Peyer's patch (tissue), 4 donors: Measurements from ENCODE around the gene RNU11. TPM values are rescaled to one million over a fixed set of nuclear protein-coding genes. Genes with fewer than 3 reads are reported as not detected.
A peak's percentile ranks its signal among the peaks of the same experiment; 100 is the strongest.

Experiments used
- DNase-seq, 3 donors: peaks; one replicate each; pipeline ENCODE4 v3.0.0-alpha.2; 2017 to 2019
- H3K27ac ChIP-seq, 4 donors: fragments of 200-600 bp; sonication (generic); one replicate each; pipeline ENCODE4 v1.5.1; 2016 to 2019
- H3K27me3 ChIP-seq, 2 donors: fragments of 200-600 bp; sonication (generic); one replicate each; pipeline ENCODE4 v1.5.1; 2019
- H3K36me3 ChIP-seq, 3 donors: fragments of 200-600 bp; sonication (generic); one replicate each; pipeline ENCODE4 v1.5.1; 2016 to 2019
- H3K4me1 ChIP-seq, 4 donors: fragments of 200-600 bp; sonication (generic); one replicate each; pipeline ENCODE4 v1.5.1; 2016 to 2019
- H3K4me3 ChIP-seq, 4 donors: fragments of 200-600 bp; sonication (generic); 1 replicate in 3 of 4; 2 replicates in 1 of 4; pipeline ENCODE4 v1.5.1; 2016 to 2019; ENCODE audit warnings: mild to moderate bottlenecking in 1 of 4
- H3K9me3 ChIP-seq, 4 donors: fragments of 200-600 bp; sonication (generic); one replicate each; pipeline ENCODE4 v1.5.1; 2016 to 2019; ENCODE audit warnings: mild to moderate bottlenecking in 1 of 4
- POLR2A ChIP-seq, 2 donors: fragments of 450-650 bp; IDR thresholded peaks; one replicate each; pipeline ENCODE4 v1.5.1; 2017; ENCODE audit warnings: antibody characterized with exemption in 2 of 2, mild to moderate bottlenecking in 2 of 2, moderate library complexity in 2 of 2
- total RNA-seq, 4 donors: library from RNA; depleted of rRNA; stranded (reverse); fragments of >200 nt; gene quantifications; one replicate each; pipeline ENCODE4 v1.1.0, GENCODE V29; 2016
- TF ChIP-seq, protein P1 (sequence below), 6 experiments: fragments of 450-650 bp in 4 of 6; fragments of 200-600 bp in 2 of 6; sonication (generic) in 1 of 6; IDR thresholded peaks; one replicate each; pipeline ENCODE4 v1.5.1; 2017 to 2019; ENCODE audit warnings: antibody characterized with exemption in 6 of 6, mild to moderate bottlenecking in 3 of 6, moderate library complexity in 1 of 6

The RNU11 gene
- total RNA-seq, 4 donors from 2014 or later, result not detected

DNA sequence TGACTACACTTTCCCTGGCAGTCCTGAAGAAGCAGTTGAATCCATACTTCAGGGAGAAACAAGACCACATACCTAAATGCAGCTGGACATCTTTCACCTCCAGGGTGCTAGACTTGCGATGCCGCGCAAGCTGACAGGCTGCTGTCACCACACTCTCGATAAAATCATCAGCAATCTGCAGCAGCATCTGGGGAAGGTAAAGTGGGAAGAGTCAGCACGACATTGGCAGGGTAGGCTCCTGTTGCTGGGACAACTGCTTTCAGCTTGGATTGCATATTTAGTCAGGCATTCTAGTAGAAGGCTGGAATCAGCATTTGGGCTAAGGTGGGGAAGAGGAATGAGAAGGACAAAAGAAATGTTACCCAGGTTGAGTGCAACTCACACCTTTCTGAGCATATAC is 35.2 kb upstream of the RNU11 start:
- Histone ChIP-seq H3K27me3 (no peaks in the 10 kb centered on the region), H3K4me1 (no peaks in the 10 kb centered on the region), H3K27ac (no peak overlapping the region), H3K4me3 (no peak overlapping the region), H3K9me3 (no peaks in the 10 kb centered on the region), H3K36me3 (peaks cover 0 to 95% (median 0%) of the 10 kb centered on the region in 3 donors)
- TF ChIP-seq, protein P1, sequence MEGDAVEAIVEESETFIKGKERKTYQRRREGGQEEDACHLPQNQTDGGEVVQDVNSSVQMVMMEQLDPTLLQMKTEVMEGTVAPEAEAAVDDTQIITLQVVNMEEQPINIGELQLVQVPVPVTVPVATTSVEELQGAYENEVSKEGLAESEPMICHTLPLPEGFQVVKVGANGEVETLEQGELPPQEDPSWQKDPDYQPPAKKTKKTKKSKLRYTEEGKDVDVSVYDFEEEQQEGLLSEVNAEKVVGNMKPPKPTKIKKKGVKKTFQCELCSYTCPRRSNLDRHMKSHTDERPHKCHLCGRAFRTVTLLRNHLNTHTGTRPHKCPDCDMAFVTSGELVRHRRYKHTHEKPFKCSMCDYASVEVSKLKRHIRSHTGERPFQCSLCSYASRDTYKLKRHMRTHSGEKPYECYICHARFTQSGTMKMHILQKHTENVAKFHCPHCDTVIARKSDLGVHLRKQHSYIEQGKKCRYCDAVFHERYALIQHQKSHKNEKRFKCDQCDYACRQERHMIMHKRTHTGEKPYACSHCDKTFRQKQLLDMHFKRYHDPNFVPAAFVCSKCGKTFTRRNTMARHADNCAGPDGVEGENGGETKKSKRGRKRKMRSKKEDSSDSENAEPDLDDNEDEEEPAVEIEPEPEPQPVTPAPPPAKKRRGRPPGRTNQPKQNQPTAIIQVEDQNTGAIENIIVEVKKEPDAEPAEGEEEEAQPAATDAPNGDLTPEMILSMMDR (IDR thresholded peaks at IDR 0.05), result no peak
- TF ChIP-seq POLR2A (IDR thresholded peaks at IDR 0.05), result no peak
- no peak for DNase-seq

DNA sequence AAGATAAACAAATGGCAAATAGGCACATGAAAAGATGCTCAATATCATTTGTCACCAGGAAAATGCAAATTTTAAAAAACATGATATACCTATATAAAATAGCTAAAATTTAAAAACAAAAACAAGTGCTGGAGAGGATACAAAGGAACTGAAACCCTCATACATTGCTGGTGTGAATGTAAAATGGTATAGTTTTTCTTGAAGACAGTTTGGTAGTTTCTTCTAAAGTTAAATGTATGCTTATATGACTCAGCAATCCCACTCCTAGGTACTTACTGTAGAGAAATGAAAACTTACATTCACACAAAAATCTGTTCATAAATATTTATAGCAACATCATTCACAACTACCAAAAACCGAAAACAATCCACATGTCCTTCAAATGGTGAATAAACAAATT is 16.7 kb upstream of the RNU11 start:
- Histone ChIP-seq H3K4me3 (no peak overlapping the region), H3K27ac (no peak overlapping the region), H3K4me1 (no peaks in the 10 kb centered on the region), H3K27me3 (no peaks in the 10 kb centered on the region), H3K36me3 (no peaks in the 10 kb centered on the region), H3K9me3 (no peaks in the 10 kb centered on the region)
- TF ChIP-seq, protein P1 (IDR thresholded peaks at IDR 0.05), result no peak
- TF ChIP-seq POLR2A (IDR thresholded peaks at IDR 0.05), result no peak
- no peak for DNase-seq

DNA sequence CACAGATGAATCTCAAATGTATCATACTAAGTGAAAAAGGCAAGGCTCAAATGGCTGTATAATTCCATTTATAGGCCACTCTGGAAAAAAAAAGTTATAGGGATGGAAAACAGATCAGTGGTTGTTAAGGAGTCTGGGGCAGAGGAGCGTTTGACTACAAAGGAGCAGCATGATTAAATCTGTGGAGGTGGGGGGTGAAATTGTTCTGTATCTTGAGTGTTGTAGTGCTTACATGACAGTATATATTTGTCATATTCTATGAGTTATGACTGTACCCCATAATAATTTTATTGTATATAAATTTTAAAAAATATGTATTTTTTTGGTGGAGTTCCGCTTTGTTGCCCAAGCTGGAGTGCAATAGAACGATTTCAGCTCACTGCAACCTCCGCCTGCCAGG is 15.8 kb upstream of the RNU11 start:
- Histone ChIP-seq H3K27ac (no peak overlapping the region), H3K36me3 (no peaks in the 10 kb centered on the region), H3K4me1 (no peaks in the 10 kb centered on the region), H3K27me3 (no peaks in the 10 kb centered on the region), H3K9me3 (no peaks in the 10 kb centered on the region), H3K4me3 (no peak overlapping the region)
- TF ChIP-seq, protein P1 (IDR thresholded peaks at IDR 0.05), result no peak
- TF ChIP-seq POLR2A (IDR thresholded peaks at IDR 0.05), result no peak
- DNase-seq, result no peak

DNA sequence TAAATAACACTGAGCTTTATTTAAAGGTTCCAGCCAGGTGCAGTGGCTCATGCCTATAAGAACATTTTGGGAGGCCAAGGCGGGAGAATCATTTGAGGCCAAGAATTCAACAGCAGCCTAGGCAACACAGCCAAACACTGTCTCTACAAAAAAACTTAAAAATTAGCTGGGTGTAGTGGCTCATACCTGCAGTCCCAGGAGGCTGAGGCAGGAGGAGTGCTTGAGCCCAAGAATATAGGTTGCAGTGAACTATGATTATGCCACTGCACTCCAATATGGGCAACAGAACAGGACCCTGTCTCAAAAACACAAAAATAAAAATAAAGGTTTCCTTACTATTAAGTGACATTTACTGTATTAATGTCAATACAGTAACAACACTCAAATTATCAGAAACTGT is 7.6 kb upstream of the RNU11 start:
- DNase-seq, result no peak
- Histone ChIP-seq H3K9me3 (no peaks in the 10 kb centered on the region), H3K27me3 (no peaks in the 10 kb centered on the region), H3K4me3 (no peak overlapping the region), H3K36me3 (no peaks in the 10 kb centered on the region), H3K4me1 (peaks cover 0 to 29% (median 3%) of the 10 kb centered on the region in 4 donors), H3K27ac (no peak overlapping the region)
- TF ChIP-seq, protein P1 (IDR thresholded peaks at IDR 0.05), result peak in 4 of 6 experiments; percentile 11 to 37 (median 34)
- no peak for TF ChIP-seq POLR2A (IDR thresholded peaks at IDR 0.05)

DNA sequence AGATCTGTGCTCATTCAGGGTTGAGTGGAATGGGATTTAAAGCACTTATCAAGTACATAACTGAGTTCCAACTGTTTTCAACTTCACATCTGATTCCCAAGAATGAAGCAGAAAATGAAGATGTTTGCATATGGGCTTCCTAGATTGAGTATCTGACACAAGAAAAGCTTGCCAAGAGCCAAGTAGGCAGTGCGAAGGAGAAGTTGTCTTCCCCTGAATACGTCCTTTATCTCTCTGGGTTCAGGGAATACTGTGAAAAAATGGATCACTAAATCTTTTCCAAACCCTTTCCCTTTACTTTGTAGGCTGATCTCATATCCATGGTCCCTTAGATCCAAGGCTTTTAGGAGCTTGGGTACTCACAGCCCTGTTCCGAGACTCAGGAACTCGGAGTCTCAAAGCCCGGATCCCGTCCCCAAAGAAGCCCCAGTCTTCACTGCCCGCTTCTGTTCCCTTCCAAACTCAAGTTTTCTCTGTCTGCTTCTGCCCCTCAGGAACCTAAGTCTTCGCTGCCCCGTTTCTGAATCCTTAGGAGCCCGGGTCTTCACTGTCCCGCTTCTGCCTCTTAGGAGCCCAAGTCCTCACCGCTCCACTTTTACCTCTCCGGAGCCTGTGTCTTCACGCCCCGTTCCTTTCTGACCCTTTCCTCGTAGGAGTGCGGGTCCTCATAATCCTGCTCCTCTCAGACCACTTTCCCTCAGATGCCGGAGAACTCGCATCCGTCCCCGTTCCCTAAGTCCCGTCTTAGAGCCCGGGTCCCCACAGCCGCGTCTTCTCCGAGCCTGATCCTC is 6.1 kb upstream of the RNU11 start:
- Histone ChIP-seq H3K27me3 (no peaks in the 10 kb centered on the region), H3K27ac (peak overlapping the region; percentile 86 to 95 (median 92)), H3K36me3 (no peaks in the 10 kb centered on the region), H3K4me3 (peak overlapping the region; percentile 61 to 79 (median 70)), H3K4me1 (peaks cover 0 to 30% (median 3%) of the 10 kb centered on the region in 4 donors), H3K9me3 (no peaks in the 10 kb centered on the region)
- TF ChIP-seq, protein P1 (IDR thresholded peaks at IDR 0.05), result no peak
- no peak for TF ChIP-seq POLR2A (IDR thresholded peaks at IDR 0.05)
- no peak for DNase-seq
